HG03039 (cell line): ENCODE measurements around the gene ACAP1.
"Not testable (repeated sequence)": the region's sequence is repeated elsewhere in the genome, so short reads cannot be mapped to it uniquely, and the experiment has no call there.

Experiments
- ATAC-seq: cut with Tn5 transposase; IDR thresholded peaks from one replicate; pipeline ENCODE4 v1.9.1; 2021; ENCODE audit warnings: mild to moderate bottlenecking, moderate library complexity; ENCODE audit not compliant: unreplicated experiment

The ACAP1 gene

GRCh38 chr17:7328009-7328408, 8.3 kb upstream of the ACAP1 start:
- no peak for ATAC-seq

GRCh38 chr17:7328840-7329373, 7.4 kb upstream of the ACAP1 start, which contains the start of gene NEURL4:
NEURL4 (minus strand) TSS chr17:7329335; CDS start chr17:7329312, 23 bp downstream.
- ATAC-seq = no peak

- peak; percentile 53 for ATAC-seq
These were observed 6.8 kb upstream of the ACAP1 start for GRCh38 chr17:7329374-7329996.

- ATAC-seq = peak; percentile 30
These were observed 6.2 kb upstream of the ACAP1 start for GRCh38 chr17:7329997-7330637.

- no peak for ATAC-seq
These were observed 5.7 kb upstream of the ACAP1 start for GRCh38 chr17:7330638-7331015.

- ATAC-seq = no peak
These were observed 4.2 kb upstream of the ACAP1 start for GRCh38 chr17:7332111-7332510.

GRCh38 chr17:7332600-7333069, 3.7 kb upstream of the ACAP1 start:
- ATAC-seq = not testable (repeated sequence)

- no peak for ATAC-seq
These were observed 1.3 kb upstream of the ACAP1 start for GRCh38 chr17:7334938-7335538.

- ATAC-seq = not testable (repeated sequence)
These were observed 564 bp upstream of the ACAP1 start for GRCh38 chr17:7335765-7336164.

- not testable (repeated sequence) for ATAC-seq
These were observed 1.3 kb downstream of the ACAP1 start for GRCh38 chr17:7337600-7337999.

GRCh38 chr17:7340179-7340578, 3.9 kb downstream of the ACAP1 start:
- no peak for ATAC-seq

- ATAC-seq = no peak
These were observed 5.5 kb downstream of the ACAP1 start for GRCh38 chr17:7341842-7342241.

- ATAC-seq = no peak
These were observed 6.9 kb downstream of the ACAP1 start for GRCh38 chr17:7343250-7343649.

- ATAC-seq = no peak
These were observed 10.7 kb downstream of the ACAP1 start for GRCh38 chr17:7346761-7347614.

- no peak for ATAC-seq
These were observed 11.5 kb downstream of the ACAP1 start for GRCh38 chr17:7347630-7348477.

GRCh38 chr17:7348478-7349242, 12.3 kb downstream of the ACAP1 start:
- ATAC-seq = no peak

- peak; percentile 50 for ATAC-seq
These were observed 15.6 kb downstream of the ACAP1 start, which contains the start of gene KCTD11 for GRCh38 chr17:7351665-7352502. KCTD11 (plus strand) TSS chr17:7352162.

- no peak for ATAC-seq
These were observed 16.2 kb downstream of the ACAP1 start for GRCh38 chr17:7352503-7352889.
